Activated B cell treated with CpG ODN at 0.5 μM for 24 hours (primary cell): Measurements from ENCODE around the gene PCSK2. TPM values are rescaled to one million over a fixed set of nuclear protein-coding genes. Genes with fewer than 3 reads are reported as not detected.

Experiments used
- ATAC-seq: fragments of 200-7000 bp; cut with Tn5 transposase; one replicate; pipeline ENCODE4 v1.10.0; 2021; ENCODE audit warnings: low read depth, mild to moderate bottlenecking, moderate library complexity
- CTCF ChIA-PET: fragments of 350-600 bp; sonication (Branson Sonifier 250); formaldehyde crosslinking; loops from one replicate; lab custom pipeline; 2021; ENCODE audit warnings: antibody characterized with exemption; lab: Charles Lee
- POLR2A ChIA-PET: fragments of 350-600 bp; sonication (Branson Sonifier 250); formaldehyde crosslinking; loops from one replicate; lab custom pipeline; 2021; ENCODE audit warnings: antibody characterized with exemption; lab: Charles Lee
- DNase-seq: peaks from one replicate; pipeline ENCODE4 v3.0.0; 2022
- H3K27ac Mint-ChIP-seq: one replicate; pipeline ENCODE4 v1.8.0; 2020; ENCODE audit warnings: mixed read lengths
- H3K27me3 Mint-ChIP-seq: one replicate; pipeline ENCODE4 v1.8.0; 2021; ENCODE audit warnings: mixed read lengths
- H3K36me3 Mint-ChIP-seq: one replicate; pipeline ENCODE4 v1.8.0; 2021; ENCODE audit warnings: low read depth, mixed read lengths
- H3K4me1 Mint-ChIP-seq: one replicate; pipeline ENCODE4 v1.8.0; 2021; ENCODE audit warnings: mixed read lengths
- H3K4me3 Mint-ChIP-seq: one replicate; pipeline ENCODE4 v1.8.0; 2020; ENCODE audit warnings: mild to moderate bottlenecking, mixed read lengths
- H3K9me3 Mint-ChIP-seq: one replicate; pipeline ENCODE4 v1.8.0; 2020; ENCODE audit warnings: mixed read lengths
- intact Hi-C: fragments of 100-400 bp; cut with micrococcal nuclease; formaldehyde crosslinking; loops from one replicate; pipeline ENCODE4 v1.15.1; 2024
- total RNA-seq: library from RNA; stranded (reverse); gene quantifications from 2 replicates; pipeline ENCODE4 v1.2.3, GENCODE V29; 2022
- TF ChIP-seq, protein P1 (sequence below): fragments of 200-600 bp; IDR thresholded peaks from one replicate; pipeline ENCODE4 v1.8.0; 2022; ENCODE audit warnings: antibody characterized with exemption, mild to moderate bottlenecking

PCSK2 gene
- total RNA-seq, 1 donor from 2014 or later, result not detected

DNA sequence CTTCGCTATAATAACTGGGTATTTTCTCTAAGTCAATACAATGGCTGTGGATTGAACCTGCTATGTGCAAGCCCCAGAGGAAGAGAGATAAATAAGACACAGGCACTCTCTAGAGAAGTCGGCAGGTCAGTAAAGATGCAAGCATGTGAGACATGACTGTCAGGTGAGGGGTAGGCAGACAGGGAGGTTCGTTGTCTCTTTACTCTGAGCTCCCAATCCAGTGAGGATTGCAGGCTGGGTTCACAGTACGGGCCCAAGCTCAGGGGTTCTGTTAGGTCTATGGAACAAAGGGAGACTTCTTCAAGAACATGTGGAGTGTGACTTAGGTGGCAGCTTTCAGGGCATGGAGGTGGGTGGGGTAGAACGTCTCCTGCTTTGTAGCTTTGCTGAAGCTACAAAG lies 147.2 kb downstream of the PCSK2 start:
- H3K9me3 Mint-ChIP-seq, result no peaks in the 10 kb centered on the region
- ChIA-PET POLR2A (no interaction called here), CTCF (no interaction called here)
- TF ChIP-seq, protein P1, sequence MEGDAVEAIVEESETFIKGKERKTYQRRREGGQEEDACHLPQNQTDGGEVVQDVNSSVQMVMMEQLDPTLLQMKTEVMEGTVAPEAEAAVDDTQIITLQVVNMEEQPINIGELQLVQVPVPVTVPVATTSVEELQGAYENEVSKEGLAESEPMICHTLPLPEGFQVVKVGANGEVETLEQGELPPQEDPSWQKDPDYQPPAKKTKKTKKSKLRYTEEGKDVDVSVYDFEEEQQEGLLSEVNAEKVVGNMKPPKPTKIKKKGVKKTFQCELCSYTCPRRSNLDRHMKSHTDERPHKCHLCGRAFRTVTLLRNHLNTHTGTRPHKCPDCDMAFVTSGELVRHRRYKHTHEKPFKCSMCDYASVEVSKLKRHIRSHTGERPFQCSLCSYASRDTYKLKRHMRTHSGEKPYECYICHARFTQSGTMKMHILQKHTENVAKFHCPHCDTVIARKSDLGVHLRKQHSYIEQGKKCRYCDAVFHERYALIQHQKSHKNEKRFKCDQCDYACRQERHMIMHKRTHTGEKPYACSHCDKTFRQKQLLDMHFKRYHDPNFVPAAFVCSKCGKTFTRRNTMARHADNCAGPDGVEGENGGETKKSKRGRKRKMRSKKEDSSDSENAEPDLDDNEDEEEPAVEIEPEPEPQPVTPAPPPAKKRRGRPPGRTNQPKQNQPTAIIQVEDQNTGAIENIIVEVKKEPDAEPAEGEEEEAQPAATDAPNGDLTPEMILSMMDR, result no peak
- no peak for DNase-seq
- intact Hi-C loops, result no loop called here
- no peaks in the 10 kb centered on the region for H3K4me1 Mint-ChIP-seq
- no peak for ATAC-seq
- no peak overlapping the region for H3K4me3 Mint-ChIP-seq
- no peaks in the 10 kb centered on the region for H3K36me3 Mint-ChIP-seq
- H3K27me3 Mint-ChIP-seq, result peaks cover 2% of the 10 kb centered on the region
- no peak overlapping the region for H3K27ac Mint-ChIP-seq

DNA sequence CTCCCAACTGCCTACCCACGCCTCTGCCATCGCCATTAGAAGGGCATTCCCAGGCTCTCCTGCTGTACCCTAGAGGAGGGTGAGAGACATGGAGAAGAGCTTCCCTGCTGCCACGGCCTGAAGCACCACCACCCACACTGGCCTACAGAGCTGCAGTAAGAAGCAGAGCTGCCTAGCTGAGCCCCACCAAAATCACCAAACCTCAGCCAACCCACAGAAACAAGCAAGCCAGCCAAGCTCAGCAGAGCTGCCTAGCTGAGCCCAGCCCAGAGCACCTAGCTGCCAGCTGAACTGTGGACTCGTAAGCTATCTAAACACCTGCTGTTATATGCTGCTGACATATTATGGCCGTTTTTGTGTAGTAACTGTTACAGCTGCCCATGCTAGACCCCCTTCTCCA lies 149.2 kb downstream of the PCSK2 start:
- ATAC-seq, result no peak
- Mint-ChIP-seq H3K4me3 (no peak overlapping the region), H3K4me1 (no peaks in the 10 kb centered on the region), H3K36me3 (no peaks in the 10 kb centered on the region), H3K9me3 (no peaks in the 10 kb centered on the region), H3K27me3 (no peaks in the 10 kb centered on the region), H3K27ac (no peak overlapping the region)
- ChIA-PET CTCF (no interaction called here), POLR2A (no interaction called here)
- intact Hi-C loops, result no loop called here
- no peak for DNase-seq
- TF ChIP-seq, protein P1, result no peak

GRCh38 chr20:17377231-17377630 lies 150.4 kb downstream of the PCSK2 start:
- no peaks in the 10 kb centered on the region for H3K36me3 Mint-ChIP-seq
- no peak for DNase-seq
- POLR2A ChIA-PET, result no interaction called here
- H3K4me1 Mint-ChIP-seq, result no peaks in the 10 kb centered on the region
- CTCF ChIA-PET, result no interaction called here
- no peak overlapping the region for H3K27ac Mint-ChIP-seq
- TF ChIP-seq, protein P1, result no peak
- intact Hi-C loops, result no loop called here
- no peak for ATAC-seq
- H3K4me3 Mint-ChIP-seq, result no peak overlapping the region
- no peaks in the 10 kb centered on the region for H3K9me3 Mint-ChIP-seq
- no peaks in the 10 kb centered on the region for H3K27me3 Mint-ChIP-seq

GRCh38 chr20:17379651-17380050 lies 152.8 kb downstream of the PCSK2 start:
- TF ChIP-seq, protein P1, result no peak
- ATAC-seq (no peak), DNase-seq (no peak)
- CTCF ChIA-PET, result no interaction called here
- no peak overlapping the region for H3K27ac Mint-ChIP-seq
- no peaks in the 10 kb centered on the region for H3K36me3 Mint-ChIP-seq
- no peaks in the 10 kb centered on the region for H3K4me1 Mint-ChIP-seq
- no peaks in the 10 kb centered on the region for H3K27me3 Mint-ChIP-seq
- no peaks in the 10 kb centered on the region for H3K9me3 Mint-ChIP-seq
- H3K4me3 Mint-ChIP-seq, result no peak overlapping the region
- intact Hi-C loops, result no loop called here
- POLR2A ChIA-PET, result no interaction called here

DNA sequence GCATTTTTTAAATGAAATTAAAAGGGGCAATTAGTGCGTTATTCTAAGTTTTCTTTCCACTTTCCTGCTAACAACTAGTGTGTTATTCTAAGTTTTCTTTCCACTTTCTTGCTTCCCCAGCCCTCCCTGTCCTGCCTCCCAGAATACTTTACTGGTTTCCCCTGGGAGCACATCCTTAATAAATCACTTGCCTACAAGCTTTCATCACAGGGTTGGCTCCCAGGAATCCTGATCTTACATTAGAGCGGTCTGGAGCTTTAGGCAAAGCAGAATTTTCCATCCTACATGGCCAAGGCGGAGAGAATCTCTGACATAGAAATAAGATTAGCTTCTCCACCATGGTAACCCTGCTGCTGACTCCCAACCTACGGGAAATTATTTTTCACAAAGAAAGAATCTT lies 154.0 kb downstream of the PCSK2 start:
- no peaks in the 10 kb centered on the region for H3K36me3 Mint-ChIP-seq
- no peaks in the 10 kb centered on the region for H3K4me1 Mint-ChIP-seq
- H3K27ac Mint-ChIP-seq, result no peak overlapping the region
- no peak overlapping the region for H3K4me3 Mint-ChIP-seq
- TF ChIP-seq, protein P1, result no peak
- H3K27me3 Mint-ChIP-seq, result peaks cover 8% of the 10 kb centered on the region
- ChIA-PET POLR2A (no interaction called here), CTCF (no interaction called here)
- intact Hi-C loops, result no loop called here
- no peaks in the 10 kb centered on the region for H3K9me3 Mint-ChIP-seq
- DNase-seq, result no peak
- no peak for ATAC-seq
